ENCODE measurements around the gene TMEM147.

Gene TMEM147

DNA sequence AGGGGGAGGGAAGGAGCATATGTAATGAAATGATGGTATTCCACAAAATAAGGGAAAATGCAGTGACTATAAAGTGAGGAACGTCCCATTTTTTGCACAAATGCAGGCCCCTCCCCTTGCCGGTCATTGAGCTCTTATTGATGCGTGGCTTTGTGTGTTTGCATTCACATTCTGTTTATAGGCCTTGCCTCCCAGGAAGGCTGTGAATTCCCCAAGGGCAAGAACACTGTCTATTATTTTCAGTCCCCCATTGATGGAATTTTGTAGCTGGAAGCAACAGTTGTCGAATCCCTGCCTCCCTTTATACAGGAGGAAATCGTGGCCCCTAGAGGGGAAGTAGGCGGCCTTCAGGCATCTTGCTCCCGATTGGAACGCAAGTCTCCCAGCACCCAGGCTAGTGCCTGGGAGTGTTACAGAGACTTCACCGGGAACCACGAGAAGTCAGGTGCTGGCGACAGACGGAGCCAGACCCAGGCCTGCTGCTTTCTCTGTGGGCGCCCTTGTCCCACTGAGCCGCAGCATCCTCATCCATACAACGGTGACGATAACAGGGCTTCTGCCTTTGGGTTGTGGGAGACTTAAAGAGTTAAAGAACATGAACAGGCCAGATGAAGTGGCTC, 24.2 kb upstream of the TMEM147 start:
- no peak for DNase-seq (ENCODE audit: low read depth)

DNA sequence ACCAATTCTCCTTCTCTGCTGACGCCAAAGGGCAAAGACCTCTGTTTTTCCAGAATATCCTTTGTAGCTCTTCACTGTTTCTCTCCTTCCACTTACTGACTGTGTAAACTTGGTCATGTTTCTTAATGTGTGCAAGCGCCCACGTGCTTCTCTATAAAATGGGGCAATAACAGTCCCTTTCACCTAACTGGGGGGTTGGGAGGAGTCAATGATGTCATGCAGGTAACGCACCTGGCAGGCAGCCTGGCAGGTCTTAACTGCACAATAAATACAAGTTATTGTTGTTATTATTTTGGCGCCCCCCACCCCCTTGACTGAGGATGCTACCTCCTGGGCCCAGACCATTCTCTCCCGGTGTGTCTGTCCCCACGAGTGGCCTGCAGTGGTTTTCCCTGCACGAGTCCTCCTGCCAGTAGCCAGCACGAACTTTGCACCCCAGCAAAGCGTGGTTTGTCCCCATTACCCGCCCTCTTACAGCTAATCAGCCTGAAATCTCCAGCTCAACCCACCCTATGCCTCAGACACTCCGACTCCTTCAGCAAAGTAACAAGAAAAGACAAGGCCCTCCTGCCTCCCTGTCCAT, 22.6 kb upstream of the TMEM147 start:
- DNase-seq (ENCODE audit: low read depth): no peak

DNA sequence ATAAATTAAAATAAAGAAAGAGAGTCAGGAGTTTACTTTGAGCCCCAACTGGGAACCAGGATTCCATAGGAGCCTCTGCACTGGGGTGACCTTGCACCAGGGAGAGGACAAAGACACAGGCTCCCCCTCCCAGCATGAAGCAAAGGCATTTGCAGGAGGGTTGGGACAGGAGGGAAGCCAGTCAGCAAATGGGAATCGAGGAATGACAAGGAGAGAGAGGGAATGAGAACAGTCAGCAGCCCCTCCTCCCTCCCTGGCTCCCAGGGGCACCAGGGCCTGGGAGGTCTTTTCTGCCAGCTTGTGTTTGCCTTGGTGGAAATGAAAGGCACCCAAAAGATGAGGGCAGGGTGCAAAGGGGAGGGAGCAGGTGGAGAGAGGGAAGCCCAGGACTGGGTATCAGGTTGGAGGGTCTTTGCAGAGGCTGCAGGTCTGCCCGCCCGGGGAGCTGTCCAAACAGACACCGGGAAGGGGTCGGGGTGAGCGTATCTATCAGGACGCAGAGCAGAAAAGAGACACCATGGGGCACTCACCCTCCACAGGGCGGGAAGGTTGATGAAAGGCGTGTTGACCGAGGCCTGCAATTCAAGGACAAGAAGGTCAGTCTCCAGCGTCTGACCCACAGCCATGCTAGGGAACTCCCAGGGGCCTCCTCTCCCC, 21.1 kb upstream of the TMEM147 start:
- no peak for DNase-seq (ENCODE audit: low read depth)

GRCh38 chr19:35525873-35526272, 19.6 kb upstream of the TMEM147 start:
- DNase-seq (ENCODE audit: low read depth): no peak

DNA sequence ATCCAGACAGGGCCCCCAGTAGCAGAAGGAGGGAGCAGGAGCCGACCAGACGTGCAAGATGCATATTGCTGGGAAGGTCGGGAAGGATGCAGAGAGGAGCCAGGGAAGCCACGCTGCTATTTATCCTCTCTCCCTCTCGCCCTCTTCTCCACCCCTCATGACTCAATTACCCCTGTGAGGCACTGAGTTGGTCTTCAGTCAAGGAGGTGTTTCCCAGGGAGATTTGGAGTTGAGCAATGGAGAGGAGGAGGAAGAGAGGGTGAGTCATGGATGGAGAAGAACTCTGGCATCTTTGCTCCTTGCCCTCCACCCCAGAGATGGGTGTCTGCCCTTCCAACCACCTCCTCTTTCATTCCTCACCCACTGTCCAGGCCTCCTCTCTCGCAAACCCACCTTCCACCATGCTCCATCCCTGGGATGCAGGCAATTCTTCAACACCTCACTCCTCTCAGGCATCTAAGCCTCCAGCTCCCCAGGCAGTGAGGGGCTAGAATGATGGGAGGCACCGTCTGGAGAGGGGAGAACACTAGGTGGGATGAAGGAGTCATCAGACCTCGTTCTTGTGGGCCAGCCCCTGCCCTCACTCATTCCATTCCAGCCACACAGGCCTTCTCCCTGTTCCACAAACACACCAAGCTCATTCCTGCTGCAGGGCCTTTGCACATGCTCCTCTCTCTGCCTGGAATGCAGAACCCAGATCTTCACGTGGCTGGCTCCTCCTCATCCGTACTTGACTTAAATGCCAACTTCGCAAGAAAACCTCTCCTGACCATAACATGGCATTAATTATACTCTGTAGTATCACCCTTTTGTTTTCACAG, 17.0 kb upstream of the TMEM147 start, which contains the start of gene SBSN:
TSS of gene SBSN (minus strand) at position 94 of the 821 bp plus-strand sequence. CDS start at position 64, 30 bp downstream.
- DNase-seq (ENCODE audit: low read depth): peak; percentile 73

DNA sequence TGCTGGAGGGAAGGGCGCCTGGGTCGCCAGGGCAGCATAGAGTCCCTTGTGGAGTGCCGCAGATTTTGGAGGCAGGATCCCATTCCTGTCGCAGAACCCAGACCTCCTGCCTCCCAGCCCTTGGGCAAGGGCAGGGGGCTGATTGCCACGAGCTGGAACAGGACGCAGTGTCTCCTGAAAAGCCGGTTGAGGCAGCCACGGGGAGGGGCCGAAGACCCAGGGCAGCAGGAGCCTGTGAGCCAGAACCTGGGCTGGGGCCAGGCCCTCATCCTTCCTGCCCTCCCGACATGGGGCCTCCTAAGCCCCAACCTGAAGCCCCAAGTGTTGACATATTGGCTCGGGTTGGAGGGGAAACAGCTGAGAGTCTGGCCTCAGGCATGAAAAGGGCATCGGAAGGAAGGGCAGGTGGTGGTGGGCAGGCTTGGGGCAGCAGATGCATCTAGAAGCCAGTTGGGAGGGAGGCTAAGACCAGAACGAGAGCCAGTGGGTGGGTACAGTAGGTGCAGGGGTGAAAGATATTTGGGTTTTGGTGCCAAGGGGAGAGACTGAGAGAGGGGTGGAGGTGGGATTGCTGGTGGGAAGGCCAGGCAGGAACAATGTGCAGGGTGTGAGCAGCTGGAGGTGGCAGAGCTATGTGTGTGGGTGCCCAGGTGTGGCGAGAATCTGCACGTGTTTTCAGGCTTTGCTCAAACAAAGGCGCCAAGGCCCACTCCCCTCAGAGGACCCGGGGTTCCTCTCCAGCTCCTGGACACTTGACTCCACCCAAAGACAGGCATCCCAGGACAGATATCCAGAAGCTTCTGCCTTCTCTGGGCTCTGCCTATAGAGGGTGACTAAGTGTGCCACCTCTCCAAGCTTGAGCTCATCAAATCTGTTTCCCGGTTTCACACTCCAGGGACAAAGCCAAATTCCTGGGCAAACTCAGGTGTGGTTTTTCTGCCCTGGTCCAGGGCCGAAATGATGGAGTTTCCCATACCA, 15.9 kb upstream of the TMEM147 start:
- no peak for DNase-seq (ENCODE audit: low read depth)

DNA sequence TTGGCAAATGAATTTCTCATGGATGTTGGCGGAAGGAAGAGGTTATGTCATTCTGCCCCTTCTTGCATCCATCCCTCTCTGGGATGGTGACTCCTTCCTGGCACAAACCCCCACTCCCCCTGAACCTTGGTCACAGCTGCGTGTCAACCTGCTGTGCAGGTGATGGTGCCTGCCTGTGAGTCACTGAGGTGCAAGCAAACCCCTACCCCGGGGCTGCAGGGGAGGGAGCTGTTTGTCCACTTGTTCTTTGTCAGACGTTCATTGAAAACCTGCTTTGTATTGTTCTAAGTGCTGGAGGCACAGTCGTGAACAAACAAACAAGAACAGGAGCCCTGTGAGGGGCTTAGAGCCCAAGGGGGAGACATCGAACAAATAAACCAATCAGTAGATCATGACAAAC, 14.1 kb upstream of the TMEM147 start:
- no peak for DNase-seq (ENCODE audit: low read depth)

- DNase-seq (ENCODE audit: low read depth): no peak
Measured at GRCh38 chr19:35533201-35533821, 12.1 kb upstream of the TMEM147 start, which contains the start of gene GAPDHS. GAPDHS (plus strand) TSS chr19:35533456; CDS start chr19:35533528, 72 bp downstream.

DNA sequence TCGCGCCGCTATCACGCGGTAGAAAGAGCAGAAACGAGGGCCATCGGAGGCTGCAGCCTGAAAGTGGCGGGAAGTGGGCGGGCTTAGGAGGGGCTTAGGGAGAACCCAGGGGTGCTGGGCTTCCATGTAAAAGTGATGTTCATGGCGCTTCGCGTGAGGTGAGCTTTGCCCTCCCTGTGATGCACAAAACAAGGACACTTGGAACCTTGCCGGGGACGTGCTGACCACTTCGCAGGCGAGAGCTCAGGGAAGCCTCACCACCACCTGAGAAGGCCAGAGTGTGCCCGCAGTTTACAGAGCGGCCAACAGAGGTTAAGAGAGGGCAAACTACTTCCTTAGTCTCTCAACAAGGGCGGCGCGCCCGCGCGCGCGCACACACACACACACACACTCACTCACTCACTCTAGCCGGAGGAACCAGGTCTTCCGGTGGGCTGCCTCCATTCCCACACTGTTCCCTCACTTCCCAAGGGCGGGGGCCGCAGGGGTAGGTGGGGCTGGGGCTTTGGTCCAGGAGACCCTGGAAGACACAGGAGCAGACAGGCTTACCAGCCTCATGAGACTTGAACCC, 11.5 kb upstream of the TMEM147 start:
- DNase-seq (ENCODE audit: low read depth): no peak

DNA sequence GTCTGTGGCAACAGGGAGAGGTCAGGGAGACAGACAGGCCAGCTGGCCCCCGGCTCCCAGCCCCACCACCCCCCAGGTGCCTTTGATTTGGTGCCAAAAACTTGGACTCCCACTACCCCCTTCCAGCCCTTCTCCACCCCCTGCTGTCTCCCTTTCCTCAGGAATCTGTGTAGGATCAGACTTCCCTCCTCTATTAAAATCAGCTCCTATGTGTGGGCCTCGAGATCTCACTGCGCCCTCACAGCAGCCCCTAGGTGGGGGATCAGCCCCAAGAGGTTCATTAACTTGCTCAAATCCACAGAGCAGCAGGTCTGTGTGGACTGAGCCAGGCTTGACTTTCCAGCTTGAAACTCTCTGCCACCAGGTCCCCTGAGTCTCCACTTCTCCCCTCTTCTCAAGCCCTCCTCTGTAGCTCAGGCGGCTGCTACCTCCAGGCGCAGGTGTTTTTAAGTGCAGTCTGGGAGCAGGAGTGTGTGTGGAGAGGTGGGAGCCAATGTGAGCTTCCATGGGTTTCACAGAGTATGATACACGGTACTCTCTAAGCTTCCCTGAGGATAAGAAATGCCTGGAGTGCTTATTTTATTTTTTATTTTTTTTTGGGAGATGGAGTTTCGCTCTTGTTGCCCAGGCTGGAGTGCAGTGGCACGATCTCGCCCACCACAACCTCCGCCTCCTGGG, 10.5 kb upstream of the TMEM147 start:
- DNase-seq (ENCODE audit: low read depth): no peak

DNA sequence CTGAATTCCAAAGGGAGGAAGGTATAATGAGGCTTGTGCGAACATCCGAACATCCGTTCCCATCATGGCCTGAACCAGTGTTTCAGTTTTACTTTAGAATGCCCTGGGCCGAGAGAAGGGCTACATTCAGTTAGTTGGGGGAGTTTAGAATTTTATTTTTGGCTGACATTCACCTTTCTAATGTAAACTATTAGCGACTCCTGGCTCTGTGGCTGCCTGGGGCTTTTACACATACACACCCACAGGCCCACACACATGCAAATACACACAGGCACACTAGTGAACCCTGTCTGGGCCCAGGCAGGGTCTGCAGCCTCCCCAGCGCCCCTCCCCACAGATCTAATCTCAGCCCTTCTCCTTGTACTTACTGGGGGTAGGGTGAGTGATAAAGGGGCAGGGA, 6.1 kb upstream of the TMEM147 start:
- no peak for DNase-seq (ENCODE audit: low read depth)

DNA sequence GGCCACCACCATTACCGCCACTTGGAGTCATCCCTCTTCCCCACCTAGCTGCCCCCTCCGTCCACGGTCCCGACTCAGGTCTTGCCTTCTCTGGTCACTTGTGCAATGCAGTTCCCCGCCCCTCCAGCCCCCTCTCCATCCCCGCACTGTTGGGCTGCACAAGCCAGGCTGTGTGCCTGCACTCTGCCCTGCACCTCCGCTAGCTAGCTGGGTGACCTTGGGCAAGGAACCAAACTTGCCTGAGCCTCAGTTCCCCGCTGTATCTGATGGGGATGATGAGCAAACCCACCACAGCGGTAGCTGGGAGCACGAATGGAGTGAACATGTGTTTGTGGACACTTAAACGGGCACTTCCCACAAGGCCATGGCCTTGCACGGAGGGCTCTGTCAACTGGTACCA, 5.6 kb upstream of the TMEM147 start:
- no peak for DNase-seq (ENCODE audit: low read depth)

GRCh38 chr19:35540356-35540927, 5.0 kb upstream of the TMEM147 start:
- DNase-seq (ENCODE audit: low read depth): no peak

GRCh38 chr19:35542209-35542608, 3.2 kb upstream of the TMEM147 start:
- no peak for DNase-seq (ENCODE audit: low read depth)

- no peak for DNase-seq (ENCODE audit: low read depth)
Measured at GRCh38 chr19:35543280-35544109, 1.9 kb upstream of the TMEM147 start.

DNA sequence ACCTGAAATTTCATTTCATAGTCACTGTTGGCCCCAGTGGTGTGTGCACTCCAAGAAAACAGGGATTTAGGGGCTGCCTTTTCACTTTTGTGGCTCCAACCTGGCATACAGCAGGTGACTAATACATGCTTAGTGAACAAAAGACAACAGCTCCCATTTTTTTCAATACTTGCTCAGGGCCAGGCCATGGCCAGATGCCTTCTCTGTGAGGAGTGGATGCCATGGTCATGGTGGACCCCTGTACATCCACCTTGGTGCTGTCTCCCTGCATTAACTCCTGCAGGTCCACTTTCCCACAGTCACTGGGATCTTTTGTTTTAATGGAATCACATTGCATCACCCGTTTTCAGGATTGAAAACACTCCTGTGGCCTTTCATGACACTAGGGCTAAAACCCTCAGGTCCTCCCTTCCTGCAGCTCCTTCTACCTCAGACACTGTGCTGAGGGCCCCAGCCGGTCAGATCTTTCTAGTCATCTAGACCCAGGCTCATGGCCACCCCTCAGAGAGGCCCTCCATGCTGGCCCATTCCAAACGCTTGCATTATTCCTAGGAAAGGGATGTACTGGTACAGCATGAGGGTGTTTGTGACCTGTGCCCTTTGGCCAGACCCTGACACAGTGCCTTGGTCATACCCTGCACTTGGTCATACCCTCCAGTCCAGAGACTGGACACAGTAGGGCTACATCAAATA, 1.2 kb upstream of the TMEM147 start:
- no peak for DNase-seq (ENCODE audit: low read depth)

DNA sequence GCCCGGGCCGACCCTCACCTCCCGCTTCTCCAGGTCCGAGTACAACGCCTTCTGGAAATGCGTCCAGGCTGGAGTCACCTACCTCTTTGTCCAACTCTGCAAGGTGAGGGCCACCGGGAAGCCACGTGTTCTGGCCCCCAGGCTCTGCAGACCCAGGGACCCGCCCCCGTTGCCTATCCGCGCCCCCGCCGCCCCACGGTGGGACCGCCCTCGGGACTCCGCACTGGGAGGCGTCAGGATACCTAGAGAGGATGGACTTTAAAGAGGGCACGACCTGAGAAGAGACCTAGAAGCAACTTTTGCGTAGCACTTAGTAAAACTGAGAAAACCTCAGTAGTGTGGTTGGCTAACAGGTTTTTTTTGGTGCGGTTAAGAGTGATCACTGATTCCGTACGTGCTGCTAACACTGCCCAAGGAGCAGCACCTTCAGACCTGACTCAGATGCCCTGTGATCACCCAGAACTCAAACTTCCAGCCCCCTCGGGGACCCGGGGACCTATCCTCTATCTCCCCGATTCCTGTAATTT, 492 bp downstream of the TMEM147 start:
- DNase-seq (ENCODE audit: low read depth): no peak

DNA sequence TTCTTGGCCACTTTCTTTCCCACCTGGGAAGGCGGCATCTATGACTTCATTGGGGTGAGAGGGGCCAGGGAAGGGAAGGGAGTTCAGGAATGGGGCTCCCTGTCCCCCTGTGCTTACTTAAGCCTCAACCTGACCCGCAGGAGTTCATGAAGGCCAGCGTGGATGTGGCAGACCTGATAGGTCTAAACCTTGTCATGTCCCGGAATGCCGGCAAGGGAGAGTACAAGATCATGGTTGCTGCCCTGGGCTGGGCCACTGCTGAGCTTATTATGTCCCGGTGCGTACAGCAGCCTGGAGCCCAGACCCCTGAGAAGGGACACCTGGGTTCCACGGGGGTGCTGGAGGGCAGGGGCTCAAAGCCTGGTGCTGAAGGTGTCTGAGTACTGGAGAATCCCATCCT, 1.1 kb downstream of the TMEM147 start:
- DNase-seq (ENCODE audit: low read depth): no peak

Data from HS-27A (cell line).